Smooth muscle cell (in vitro differentiated cells): ENCODE measurements around the gene KIF22. TPM values are rescaled to one million over a fixed set of nuclear protein-coding genes. Genes with fewer than 3 reads are reported as not detected.

Experiments
- DNase-seq: peaks from one replicate; lab custom pipeline; 2025; ENCODE audit not compliant: unreplicated experiment; lab: John Stamatoyannopoulos, UW
- H2AFZ ChIP-seq: fragments of 200-600 bp; sonication (generic); 2 replicates; pipeline ENCODE4 v1.6.0; 2016; ENCODE audit warnings: antibody characterized with exemption, low read depth, mild to moderate bottlenecking
- H3F3A ChIP-seq: fragments of 200-600 bp; sonication (generic); 2 replicates; pipeline ENCODE4 v1.6.0; 2017; ENCODE audit warnings: antibody characterized with exemption, low read depth
- H3K27ac ChIP-seq: fragments of 200-600 bp; sonication (generic); 2 replicates; pipeline ENCODE4 v1.5.1; 2016; ENCODE audit warnings: low read depth, mild to moderate bottlenecking
- H3K27me3 ChIP-seq: fragments of 200-600 bp; sonication (generic); 2 replicates; pipeline ENCODE4 v1.6.1; 2016; ENCODE audit warnings: low read depth, mild to moderate bottlenecking
- H3K36me3 ChIP-seq: fragments of 200-600 bp; sonication (generic); 2 replicates; pipeline ENCODE4 v1.5.1; 2016; ENCODE audit warnings: low read depth
- H3K4me1 ChIP-seq: fragments of 200-600 bp; sonication (generic); 2 replicates; pipeline ENCODE4 v1.5.1; 2016; ENCODE audit warnings: low read depth
- H3K4me2 ChIP-seq: fragments of 200-600 bp; sonication (generic); 2 replicates; pipeline ENCODE4 v1.6.0; 2016; ENCODE audit warnings: mild to moderate bottlenecking
- H3K4me3 ChIP-seq: fragments of 200-600 bp; sonication (generic); 2 replicates; pipeline ENCODE4 v1.5.1; 2016; ENCODE audit warnings: mild to moderate bottlenecking
- H3K79me2 ChIP-seq: fragments of 200-600 bp; sonication (generic); 2 replicates; pipeline ENCODE4 v1.6.0; 2016; ENCODE audit warnings: low read depth, mild to moderate bottlenecking
- H3K9ac ChIP-seq: fragments of 200-600 bp; sonication (generic); 2 replicates; pipeline ENCODE4 v1.6.0; 2016; ENCODE audit warnings: low read depth
- H3K9me3 ChIP-seq: fragments of 200-600 bp; sonication (generic); replicated peaks from 2 replicates; pipeline ENCODE4 v1.5.1; 2016; ENCODE audit warnings: low read depth
- H4K20me1 ChIP-seq: fragments of 200-600 bp; sonication (generic); 2 replicates; pipeline ENCODE4 v1.6.0; 2016; ENCODE audit warnings: low read depth
- WGBS: methylation state at CpG from one replicate; pipeline ENCODE4 v1.1.7; 2016; ENCODE audit warnings: low lambda C conversion rate; 5-methylcytosine and 5-hydroxymethylcytosine counted together
- polyA plus RNA-seq: library from polyadenylated mRNA; unstranded; fragments of >200 nt; fragmentation: Nextera tagmentation; extraction: Ambion mirVana; gene quantifications from 2 replicates; pipeline ENCODE4 v1.2.1, GENCODE V29; 2016
- total RNA-seq: library from RNA; depleted of rRNA; stranded (reverse); fragments of >200 nt; gene quantifications from 2 replicates; pipeline ENCODE4 v1.2.3, GENCODE V29; 2014
- TF ChIP-seq, protein P1 (sequence below): fragments of 200-600 bp; sonication (generic); IDR thresholded peaks from 2 replicates; pipeline ENCODE4 v1.5.1; 2017; ENCODE audit warnings: borderline replicate concordance, mild to moderate bottlenecking, antibody characterized with exemption; ENCODE audit not compliant: insufficient read depth, poor library complexity, severe bottlenecking

Gene KIF22
- total and polyA plus RNA-seq, 2 experiments from 2014 or later = 16.0 to 33.5 TPM

DNA sequence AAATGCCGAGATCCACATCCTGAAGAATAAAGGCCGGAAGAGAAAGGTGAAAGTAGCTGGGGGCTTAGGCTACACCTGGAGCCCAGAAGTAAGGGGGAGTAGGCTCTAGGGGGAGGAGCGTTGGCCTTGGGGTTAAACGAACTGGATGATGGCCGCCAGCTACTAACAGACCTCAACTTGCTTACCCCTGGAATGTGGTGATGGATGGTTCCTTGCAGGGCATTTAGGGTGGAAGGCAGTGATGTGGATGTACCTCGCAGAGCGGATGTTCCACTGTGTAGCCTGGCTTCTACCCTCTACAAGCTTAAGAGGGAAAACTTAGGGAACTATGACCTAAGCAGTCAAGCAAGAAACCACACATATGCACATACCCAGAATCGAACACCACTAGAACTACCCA, 13.5 kb downstream of the KIF22 start:
- DNase-seq = no peak
- H4K20me1 ChIP-seq = peaks cover 11% of the 10 kb centered on the region
- H3K36me3 ChIP-seq = no peaks in the 10 kb centered on the region
- H3K4me3 ChIP-seq = no peak overlapping the region
- peaks cover 16% of the 10 kb centered on the region for H3K4me1 ChIP-seq
- WGBS = 89% methylated on average over 8 of the region's 8 CpGs
- H3K9me3 ChIP-seq = no peaks in the 10 kb centered on the region
- peaks cover 19% of the 10 kb centered on the region for H3F3A ChIP-seq
- peak overlapping the region; percentile 80 for H3K27ac ChIP-seq
- no peaks in the 10 kb centered on the region for H3K27me3 ChIP-seq
- H2AFZ ChIP-seq = no peak overlapping the region
- no peak overlapping the region for H3K9ac ChIP-seq
- TF ChIP-seq, protein P1, sequence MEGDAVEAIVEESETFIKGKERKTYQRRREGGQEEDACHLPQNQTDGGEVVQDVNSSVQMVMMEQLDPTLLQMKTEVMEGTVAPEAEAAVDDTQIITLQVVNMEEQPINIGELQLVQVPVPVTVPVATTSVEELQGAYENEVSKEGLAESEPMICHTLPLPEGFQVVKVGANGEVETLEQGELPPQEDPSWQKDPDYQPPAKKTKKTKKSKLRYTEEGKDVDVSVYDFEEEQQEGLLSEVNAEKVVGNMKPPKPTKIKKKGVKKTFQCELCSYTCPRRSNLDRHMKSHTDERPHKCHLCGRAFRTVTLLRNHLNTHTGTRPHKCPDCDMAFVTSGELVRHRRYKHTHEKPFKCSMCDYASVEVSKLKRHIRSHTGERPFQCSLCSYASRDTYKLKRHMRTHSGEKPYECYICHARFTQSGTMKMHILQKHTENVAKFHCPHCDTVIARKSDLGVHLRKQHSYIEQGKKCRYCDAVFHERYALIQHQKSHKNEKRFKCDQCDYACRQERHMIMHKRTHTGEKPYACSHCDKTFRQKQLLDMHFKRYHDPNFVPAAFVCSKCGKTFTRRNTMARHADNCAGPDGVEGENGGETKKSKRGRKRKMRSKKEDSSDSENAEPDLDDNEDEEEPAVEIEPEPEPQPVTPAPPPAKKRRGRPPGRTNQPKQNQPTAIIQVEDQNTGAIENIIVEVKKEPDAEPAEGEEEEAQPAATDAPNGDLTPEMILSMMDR = no peak
- H3K79me2 ChIP-seq = peaks cover 10% of the 10 kb centered on the region
- H3K4me2 ChIP-seq = peak overlapping the region; percentile 86

DNA sequence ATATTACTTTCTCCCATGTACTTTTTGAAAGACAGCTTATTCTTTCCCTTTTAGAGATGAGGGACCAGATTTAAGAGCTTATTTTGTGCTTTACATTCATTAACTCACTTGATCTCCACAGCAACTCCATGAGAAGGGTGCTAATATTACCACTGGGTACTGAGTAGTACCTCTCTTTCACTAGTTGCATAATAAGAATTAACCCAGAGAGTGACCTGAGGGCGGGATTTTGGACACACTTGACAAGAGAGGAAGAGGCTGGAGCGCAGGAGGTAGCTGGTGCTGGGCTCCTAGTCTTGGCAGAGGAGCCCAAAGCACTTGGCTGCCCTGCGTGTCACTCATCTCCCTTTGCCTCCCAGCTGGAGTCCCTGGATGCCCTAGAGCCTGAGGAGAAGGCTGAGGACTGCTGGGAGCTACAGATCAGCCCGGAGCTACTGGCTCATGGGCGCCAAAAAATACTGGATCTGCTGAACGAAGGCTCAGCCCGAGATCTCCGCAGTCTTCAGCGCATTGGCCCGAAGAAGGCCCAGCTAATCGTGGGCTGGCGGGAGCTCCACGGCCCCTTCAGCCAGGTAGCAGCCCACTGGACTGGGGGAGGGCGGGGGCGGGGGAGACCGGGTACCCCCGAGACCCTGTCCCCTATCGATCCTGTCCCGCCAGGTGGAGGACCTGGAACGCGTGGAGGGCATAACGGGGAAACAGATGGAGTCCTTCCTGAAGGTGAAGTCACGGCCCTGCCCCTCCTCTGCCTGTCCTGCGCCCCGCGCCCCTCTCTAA, 14.1 kb downstream of the KIF22 start:
- peak overlapping the region; percentile 80 for H3K27ac ChIP-seq
- peak overlapping the region; percentile 40 for H2AFZ ChIP-seq
- H4K20me1 ChIP-seq = peaks cover 17% of the 10 kb centered on the region
- peaks cover 22% of the 10 kb centered on the region for H3K4me1 ChIP-seq
- peaks cover 23% of the 10 kb centered on the region for H3F3A ChIP-seq
- DNase-seq = no peak
- peak overlapping the region; percentile 73 for H3K4me3 ChIP-seq
- WGBS = 31% methylated on average over 26 of the region's 26 CpGs
- no peaks in the 10 kb centered on the region for H3K27me3 ChIP-seq
- H3K4me2 ChIP-seq = peak overlapping the region; percentile 86
- H3K36me3 ChIP-seq = no peaks in the 10 kb centered on the region
- TF ChIP-seq, protein P1 = no peak
- H3K79me2 ChIP-seq = peaks cover 16% of the 10 kb centered on the region
- no peaks in the 10 kb centered on the region for H3K9me3 ChIP-seq
- peak overlapping the region; percentile 82 for H3K9ac ChIP-seq

DNA sequence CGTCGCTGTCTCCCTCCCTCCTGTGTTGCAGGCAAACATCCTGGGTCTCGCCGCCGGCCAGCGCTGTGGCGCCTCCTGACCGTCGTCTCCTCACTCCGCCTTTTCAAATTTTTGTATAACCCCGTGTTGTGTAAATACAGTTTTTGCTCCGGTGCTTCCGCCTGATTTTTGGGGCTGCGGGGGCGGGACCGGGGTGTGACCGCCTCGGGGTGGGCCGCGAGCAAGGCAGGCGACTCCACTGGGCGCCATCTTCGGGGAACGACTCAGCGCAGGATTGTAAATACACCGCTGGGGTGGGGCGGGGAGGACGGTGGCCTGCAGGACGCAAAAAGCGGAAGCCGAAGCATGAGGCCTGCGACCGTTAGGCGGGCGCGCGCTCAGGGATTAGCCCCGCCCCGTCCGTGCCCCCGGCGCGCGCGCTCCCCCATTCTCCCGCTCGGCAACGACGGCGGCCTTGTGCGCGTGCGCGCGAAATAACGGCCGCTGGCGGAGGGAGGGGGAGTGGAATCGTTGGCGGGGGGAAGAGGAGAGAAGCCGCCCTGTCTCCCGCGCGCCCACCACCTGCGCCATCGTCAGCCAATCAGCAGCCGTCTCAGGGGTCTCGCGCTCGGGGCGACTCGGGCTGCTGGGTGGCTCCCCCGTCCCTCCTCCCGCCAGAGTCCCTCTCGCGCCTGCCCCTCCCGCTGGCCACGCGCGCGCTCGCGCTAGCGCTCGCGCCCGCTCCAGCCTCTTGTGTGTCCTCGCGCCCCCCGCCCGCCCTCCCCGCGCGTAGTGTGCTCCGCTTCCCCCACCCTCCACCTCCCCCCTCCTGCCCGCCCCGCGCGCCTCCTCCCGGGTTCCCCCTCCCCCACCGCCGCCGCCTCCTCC, 14.9 kb downstream of the KIF22 start:
- peak; percentile 97 for DNase-seq
- Histone ChIP-seq H3K9ac (peak overlapping the region; percentile 82), H3K27ac (peak overlapping the region; percentile 80), H3K4me2 (peak overlapping the region; percentile 86), H4K20me1 (peaks cover 23% of the 10 kb centered on the region), H3K9me3 (no peaks in the 10 kb centered on the region), H2AFZ (peak overlapping the region; percentile 40), H3K27me3 (no peaks in the 10 kb centered on the region), H3F3A (peaks cover 31% of the 10 kb centered on the region), H3K4me3 (peak overlapping the region; percentile 73), H3K4me1 (peaks cover 28% of the 10 kb centered on the region), H3K36me3 (no peaks in the 10 kb centered on the region), H3K79me2 (peaks cover 19% of the 10 kb centered on the region)
- under 1% methylated on average over 38 of the region's 103 CpGs for WGBS
- TF ChIP-seq, protein P1 = no peak
